Body of pancreas (tissue), 4 donors: ENCODE results near the gene TMEM203.

Experiments
- CTCF ChIP-seq, 7 experiments: fragments of 450-650 bp in 4 of 7; fragments of 200-600 bp in 3 of 7; sonication (generic) in 3 of 7; IDR thresholded peaks; one replicate each; pipeline ENCODE4 v1.5.1; 2016 to 2019; ENCODE audit warnings: antibody characterized with exemption in 7 of 7
- POLR2A ChIP-seq, 3 donors: fragments of 450-650 bp; IDR thresholded peaks; one replicate each; pipeline ENCODE4 v1.6.1; 2016; ENCODE audit warnings: antibody characterized with exemption in 3 of 3, mild to moderate bottlenecking in 2 of 3

DNA sequence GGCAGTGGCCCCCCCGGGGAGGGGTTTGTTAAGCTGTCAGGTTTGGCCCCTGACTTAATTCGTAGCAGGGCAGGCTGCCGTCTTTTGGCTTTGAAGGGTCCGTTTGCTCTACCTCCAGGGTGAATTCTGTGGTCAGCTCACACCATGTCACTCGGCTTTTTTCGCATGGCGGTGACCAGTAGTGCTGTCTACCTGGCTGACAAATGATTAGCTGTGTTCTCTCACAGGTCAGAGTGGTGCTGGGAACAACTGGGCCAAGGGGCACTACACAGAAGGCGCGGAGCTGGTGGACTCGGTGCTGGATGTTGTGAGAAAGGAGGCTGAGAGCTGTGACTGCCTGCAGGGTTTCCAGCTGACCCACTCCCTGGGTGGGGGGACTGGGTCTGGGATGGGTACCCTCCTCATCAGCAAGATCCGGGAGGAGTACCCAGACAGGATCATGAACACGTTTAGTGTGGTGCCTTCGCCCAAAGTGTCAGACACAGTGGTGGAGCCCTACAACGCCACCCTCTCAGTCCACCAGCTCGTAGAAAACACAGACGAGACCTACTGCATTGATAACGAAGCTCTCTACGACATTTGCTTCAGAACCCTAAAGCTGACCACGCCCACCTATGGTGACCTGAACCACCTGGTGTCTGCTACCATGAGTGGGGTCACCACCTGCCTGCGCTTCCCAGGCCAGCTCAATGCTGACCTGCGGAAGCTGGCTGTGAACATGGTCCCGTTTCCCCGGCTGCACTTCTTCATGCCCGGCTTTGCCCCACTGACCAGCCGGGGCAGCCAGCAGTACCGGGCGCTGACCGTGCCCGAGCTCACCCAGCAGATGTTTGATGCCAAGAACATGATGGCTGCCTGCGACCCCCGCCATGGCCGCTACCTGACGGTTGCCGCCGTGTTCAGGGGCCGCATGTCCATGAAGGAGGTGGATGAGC is 37.1 kb upstream of the TMEM203 start:
- TF ChIP-seq CTCF (IDR thresholded peaks at IDR 0.05) (no peak), POLR2A (IDR thresholded peaks at IDR 0.05) (peak in 1 of 3 donors; percentile 17)
